ENCODE data around the gene ACSL1. TPM values are rescaled to one million over a fixed set of nuclear protein-coding genes. Genes with fewer than 3 reads are reported as not detected.

Gene ACSL1
- total RNA-seq, 1 experiment from 2014 or later = 3.5 TPM

- peaks cover 3% of the 10 kb centered on the region; the same call in 1 of the 2 replicates for H3K4me1 ChIP-seq (ENCODE audit: insufficient read depth, low read length)
- no peak overlapping the region for H2BK120ac ChIP-seq (ENCODE audit: low read depth, low read length, poor library complexity, severe bottlenecking)
- H3K27me3 ChIP-seq (ENCODE audit: insufficient read depth, low read length) = peaks cover 22% of the 10 kb centered on the region; the same call in 1 of the 2 replicates
- H3K27ac Mint-ChIP-seq = no peak overlapping the region
- H3K14ac ChIP-seq (ENCODE audit: insufficient read depth, low read length) = no peak overlapping the region
- H3K9ac ChIP-seq (ENCODE audit: extremely low read depth, insufficient read length, low read length) = no peak overlapping the region
- no peak overlapping the region for H2AFZ ChIP-seq (ENCODE audit: low read length)
- peaks cover 46% of the 10 kb centered on the region for H3K27me3 Mint-ChIP-seq (ENCODE audit: low read depth)
- H4K8ac ChIP-seq (replicated peaks; ENCODE audit: insufficient read length, low read depth, low read length) = no peak overlapping the region
- no peaks in the 10 kb centered on the region for H3K36me3 Mint-ChIP-seq (ENCODE audit: insufficient read depth in 1 of 3, low read depth in 3 of 3)
- no peaks in the 10 kb centered on the region for H3K79me2 ChIP-seq (ENCODE audit: insufficient read depth, low read length)
- no peak overlapping the region for H2BK12ac ChIP-seq (ENCODE audit: insufficient read length, low read depth, low read length)
- no peak overlapping the region for H4K91ac ChIP-seq (ENCODE audit: insufficient read length, low read depth, low read length)
- no peaks in the 10 kb centered on the region for H4K20me1 ChIP-seq (ENCODE audit: control insufficient read depth, insufficient read depth, insufficient read length)
- WGBS (ENCODE audit: extremely low coverage, insufficient read length, low lambda C conversion rate) = no CpG with 5 or more reads among the region's 9 CpGs
- H3K23me2 ChIP-seq (ENCODE audit: insufficient read length, low read depth, low read length, poor library complexity, severe bottlenecking) = peaks cover 9% of the 10 kb centered on the region
- H3K4me2 ChIP-seq (ENCODE audit: insufficient read depth, insufficient read length, low read length) = no peak overlapping the region
- H3K4ac ChIP-seq (ENCODE audit: low read depth, low read length) = no peak overlapping the region
- H3K27ac ChIP-seq (ENCODE audit: insufficient read length, low read depth, low read length) = no peak overlapping the region
- no peak overlapping the region for H4K5ac ChIP-seq (ENCODE audit: insufficient read length, low read depth, low read length)
- H3K9me3 Mint-ChIP-seq = no peaks in the 10 kb centered on the region; a peak in 1 of 5 replicates
- no peak overlapping the region for H2BK20ac ChIP-seq (ENCODE audit: low read depth, low read length, poor library complexity, severe bottlenecking)
- H2AK5ac ChIP-seq (ENCODE audit: insufficient read length, low read length) = no peak overlapping the region
- no peak overlapping the region for H3T11ph ChIP-seq (ENCODE audit: low read length)
- no peak for TF ChIP-seq CTCF (conservative IDR thresholded peaks at IDR 0.05)
- DNase-seq = no peak
- no peak overlapping the region for H3K23ac ChIP-seq (ENCODE audit: insufficient read length, low read depth, low read length)
- H2BK15ac ChIP-seq (ENCODE audit: low read depth, low read length) = no peak overlapping the region
- no peak overlapping the region for H2BK5ac ChIP-seq (ENCODE audit: insufficient read length, low read length)
- no peaks in the 10 kb centered on the region for H3K79me1 ChIP-seq (ENCODE audit: insufficient read depth, low read depth, low read length, poor library complexity, severe bottlenecking)
- no peak overlapping the region for H3K4me3 Mint-ChIP-seq
- no peak overlapping the region for H3K18ac ChIP-seq (ENCODE audit: insufficient read length, low read depth, low read length)
- peaks cover 6% of the 10 kb centered on the region in 2 experiments for H3K4me1 Mint-ChIP-seq
- H3K9me3 ChIP-seq (ENCODE audit: control insufficient read depth, low read depth, low read length) = no peaks in the 10 kb centered on the region
- no peak overlapping the region for H3K56ac ChIP-seq (ENCODE audit: insufficient read length, low read depth, low read length)
Observed at GRCh38 chr4:184822356-184822755, 3.4 kb downstream of the ACSL1 start.
